Esophagus muscularis mucosa (tissue), 4 donors: ENCODE measurements around the gene FANCC. TPM values are rescaled to one million over a fixed set of nuclear protein-coding genes. Genes with fewer than 3 reads are reported as not detected.
A peak's percentile ranks its signal among the peaks of the same experiment; 100 is the strongest.

Experiments used
- DNase-seq: peaks from one replicate; pipeline ENCODE4 v3.0.0-alpha.2; 2017; ENCODE audit errors: extremely low spot score
- H3K27ac ChIP-seq, 4 donors: fragments of 200-600 bp; sonication (generic); replicated peaks in 1 of 4; 1 replicate in 3 of 4; 2 replicates in 1 of 4; pipeline ENCODE4 v1.5.1; 2016 to 2019; ENCODE audit warnings: mild to moderate bottlenecking in 1 of 4
- H3K27me3 ChIP-seq, 4 donors: fragments of 200-600 bp; sonication (generic); one replicate each; pipeline versions ENCODE4 v1.5.1 to v1.6.0; 2016 to 2019
- H3K36me3 ChIP-seq, 4 donors: fragments of 200-600 bp; sonication (generic); one replicate each; pipeline ENCODE4 v1.5.1; 2016 to 2019
- H3K4me1 ChIP-seq, 4 donors: fragments of 200-600 bp; sonication (generic); one replicate each; pipeline ENCODE4 v1.5.1; 2016 to 2019
- H3K4me3 ChIP-seq, 4 donors: fragments of 200-600 bp; sonication (generic); 1 replicate in 2 of 4; 2 replicates in 2 of 4; pipeline ENCODE4 v1.5.1; 2016 to 2019; ENCODE audit warnings: mild to moderate bottlenecking in 4 of 4, moderate library complexity in 1 of 4
- H3K9me3 ChIP-seq, 4 donors: fragments of 200-600 bp; sonication (generic); 1 replicate in 3 of 4; 2 replicates in 1 of 4; pipeline ENCODE4 v1.5.1; 2016 to 2019
- EP300 ChIP-seq: sonication (generic); formaldehyde crosslinking; IDR thresholded peaks from one replicate; pipeline ENCODE4 v1.6.1; 2017; ENCODE audit warnings: antibody characterized with exemption
- POLR2A ChIP-seq: fragments of 450-650 bp; IDR thresholded peaks from one replicate; pipeline ENCODE4 v1.6.1; 2017; ENCODE audit warnings: antibody characterized with exemption, moderate library complexity, mild to moderate bottlenecking, low read depth
- POLR2AphosphoS5 ChIP-seq, 2 donors: sonication (generic); formaldehyde crosslinking; IDR thresholded peaks; one replicate each; pipeline ENCODE4 v1.6.1; 2017; ENCODE audit warnings: antibody characterized with exemption in 2 of 2
- WGBS: methylation state at CpG from one replicate; pipeline ENCODE4 v1.1.5; 2018; 5-methylcytosine and 5-hydroxymethylcytosine counted together
- intact Hi-C: fragments of 100-400 bp; cut with DNase I; formaldehyde crosslinking; loops from one replicate; pipeline ENCODE4 v1.15.1; 2023
- total RNA-seq, 4 donors: library from RNA; depleted of rRNA; stranded (reverse); fragments of >200 nt; gene quantifications; one replicate each; pipeline versions ENCODE4 v1.1.0 to v1.2.1, GENCODE V29; 2016
- TF ChIP-seq, protein P1 (sequence below), 3 experiments: fragments of 200-600 bp in 2 of 3; fragments of 450-650 bp in 1 of 3; sonication (generic) in 2 of 3; IDR thresholded peaks; one replicate each; pipeline ENCODE4 v1.5.1; 2017 to 2019; ENCODE audit warnings: antibody characterized with exemption in 3 of 3, mild to moderate bottlenecking in 2 of 3, moderate library complexity in 1 of 3

Gene FANCC
- total RNA-seq, 4 donors from 2014 or later: 5.3 to 9.5 (median 6.8) TPM

DNA sequence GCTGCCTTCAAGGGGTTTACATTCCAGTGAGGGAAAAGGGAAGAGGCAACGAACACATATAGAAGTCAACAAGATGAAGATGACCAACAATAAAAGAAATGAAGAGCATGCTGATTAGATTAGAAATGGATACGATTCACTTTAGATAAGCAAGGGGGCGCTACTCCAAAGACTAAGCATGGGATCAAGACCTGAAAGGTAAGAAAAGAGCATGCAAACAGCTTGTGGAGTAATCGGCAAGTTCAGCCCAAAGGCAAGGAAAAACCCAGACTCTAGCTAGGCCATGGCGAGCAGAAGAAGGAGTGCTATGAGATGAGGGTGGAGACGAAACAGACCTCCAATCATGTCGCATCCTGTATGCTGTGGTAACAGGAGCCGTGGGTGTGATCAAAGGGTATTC, 124.4 kb downstream of the FANCC start:
- Histone ChIP-seq H3K27ac (no peak overlapping the region), H3K36me3 (no peaks in the 10 kb centered on the region), H3K4me1 (peaks cover 22 to 45% (median 40%) of the 10 kb centered on the region in 4 donors), H3K4me3 (no peak overlapping the region), H3K27me3 (no peaks in the 10 kb centered on the region), H3K9me3 (no peaks in the 10 kb centered on the region)
- intact Hi-C loops: no loop called here
- TF ChIP-seq EP300: no peak
- TF ChIP-seq POLR2A: no peak
- TF ChIP-seq, protein P1, sequence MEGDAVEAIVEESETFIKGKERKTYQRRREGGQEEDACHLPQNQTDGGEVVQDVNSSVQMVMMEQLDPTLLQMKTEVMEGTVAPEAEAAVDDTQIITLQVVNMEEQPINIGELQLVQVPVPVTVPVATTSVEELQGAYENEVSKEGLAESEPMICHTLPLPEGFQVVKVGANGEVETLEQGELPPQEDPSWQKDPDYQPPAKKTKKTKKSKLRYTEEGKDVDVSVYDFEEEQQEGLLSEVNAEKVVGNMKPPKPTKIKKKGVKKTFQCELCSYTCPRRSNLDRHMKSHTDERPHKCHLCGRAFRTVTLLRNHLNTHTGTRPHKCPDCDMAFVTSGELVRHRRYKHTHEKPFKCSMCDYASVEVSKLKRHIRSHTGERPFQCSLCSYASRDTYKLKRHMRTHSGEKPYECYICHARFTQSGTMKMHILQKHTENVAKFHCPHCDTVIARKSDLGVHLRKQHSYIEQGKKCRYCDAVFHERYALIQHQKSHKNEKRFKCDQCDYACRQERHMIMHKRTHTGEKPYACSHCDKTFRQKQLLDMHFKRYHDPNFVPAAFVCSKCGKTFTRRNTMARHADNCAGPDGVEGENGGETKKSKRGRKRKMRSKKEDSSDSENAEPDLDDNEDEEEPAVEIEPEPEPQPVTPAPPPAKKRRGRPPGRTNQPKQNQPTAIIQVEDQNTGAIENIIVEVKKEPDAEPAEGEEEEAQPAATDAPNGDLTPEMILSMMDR (IDR thresholded peaks at IDR 0.05): no peak
- no peak for TF ChIP-seq POLR2AphosphoS5 (IDR thresholded peaks at IDR 0.05)
- no peak for DNase-seq
- WGBS: 89% methylated on average over 8 of the region's 8 CpGs

DNA sequence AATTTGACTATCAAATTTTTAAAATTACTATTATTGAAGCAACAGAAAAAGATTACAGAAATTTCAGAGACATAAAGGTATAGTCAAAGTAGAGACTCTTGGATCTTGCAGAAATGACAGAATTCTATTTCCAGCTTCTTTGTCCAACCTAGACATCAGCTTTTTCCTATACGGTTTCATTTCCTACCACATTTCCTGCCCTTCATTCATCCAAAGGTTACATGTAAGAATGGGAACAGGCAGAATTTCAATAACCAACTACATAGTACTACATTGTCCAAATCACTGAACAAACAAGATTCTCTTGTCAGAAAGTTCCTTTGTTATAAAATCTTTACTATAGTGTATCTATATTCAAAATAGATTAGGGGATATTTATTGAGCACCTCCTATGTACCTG, 124.9 kb downstream of the FANCC start:
- Histone ChIP-seq H3K4me1 (peaks cover 24 to 44% (median 40%) of the 10 kb centered on the region in 4 donors), H3K4me3 (no peak overlapping the region), H3K9me3 (no peaks in the 10 kb centered on the region), H3K27ac (no peak overlapping the region), H3K36me3 (no peaks in the 10 kb centered on the region), H3K27me3 (no peaks in the 10 kb centered on the region)
- no peak for TF ChIP-seq EP300
- TF ChIP-seq POLR2AphosphoS5 (IDR thresholded peaks at IDR 0.05): no peak
- 74% methylated on average over 1 of the region's 1 CpG for WGBS
- intact Hi-C loops: no loop called here
- DNase-seq: no peak

DNA sequence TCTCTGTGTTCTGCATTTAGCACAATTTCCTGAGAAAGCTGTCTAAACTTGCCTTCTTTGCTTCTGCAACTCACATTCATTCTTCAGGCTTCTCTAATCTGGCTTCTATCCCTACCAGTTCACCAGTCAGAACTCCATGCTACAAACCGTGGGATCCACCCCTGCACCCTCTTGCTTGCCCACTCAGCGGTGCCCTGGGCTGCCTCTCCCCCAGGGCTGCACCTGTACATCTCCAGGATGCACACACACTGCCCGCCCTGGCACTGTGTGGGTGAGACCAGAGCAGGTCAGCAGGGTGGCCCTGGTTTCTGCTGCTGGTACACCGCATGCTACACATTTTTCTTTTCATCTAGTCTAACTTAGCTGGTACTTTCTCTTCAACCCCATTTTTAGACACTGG, 127.1 kb downstream of the FANCC start:
- WGBS: 88% methylated on average over 4 of the region's 4 CpGs
- no peak for DNase-seq
- intact Hi-C loops: no loop called here

DNA sequence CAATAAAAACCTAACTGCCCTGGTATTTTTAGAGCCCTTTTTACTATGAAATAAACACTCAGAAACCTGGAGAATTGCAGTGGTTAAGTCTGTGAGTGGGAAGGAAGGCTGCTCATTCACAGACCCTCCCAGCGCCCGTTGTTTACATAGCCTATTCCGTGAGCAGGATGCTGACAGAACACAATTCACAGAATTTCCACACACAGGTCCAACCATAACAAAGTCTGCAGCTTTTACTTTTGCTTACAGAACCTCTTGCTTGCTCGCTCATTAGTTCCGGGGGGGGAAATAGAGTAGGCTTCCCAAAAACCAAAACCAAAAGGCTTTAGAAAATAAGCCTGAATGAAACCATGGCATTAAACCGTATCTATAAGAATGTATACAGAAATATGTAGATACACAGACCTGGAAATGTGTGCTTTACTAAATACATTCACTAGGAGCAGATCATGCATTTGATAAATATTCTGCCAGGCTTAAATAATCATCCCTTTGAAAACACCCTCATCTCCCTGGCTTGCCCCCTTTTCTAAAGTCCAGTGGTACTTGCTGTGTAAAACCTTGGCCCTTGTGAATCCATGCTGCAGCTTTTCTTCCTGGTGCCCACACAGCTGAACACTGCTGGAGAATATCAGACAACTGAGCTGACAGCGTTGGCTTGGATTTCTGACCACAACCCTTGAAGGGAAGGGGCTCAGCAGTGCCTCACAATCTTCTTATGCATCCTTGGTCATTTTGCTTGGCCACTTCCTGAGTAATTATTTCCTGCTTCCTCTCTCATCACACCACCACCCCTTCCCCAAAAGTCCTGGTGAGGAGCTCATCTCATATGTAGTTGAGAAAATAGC, 128.0 kb downstream of the FANCC start:
- TF ChIP-seq POLR2AphosphoS5 (IDR thresholded peaks at IDR 0.05) (peak; percentile 25 to 63), POLR2A (no peak)
- H3K27me3 ChIP-seq: no peaks in the 10 kb centered on the region
- no peak for DNase-seq
- WGBS: 5% methylated on average over 7 of the region's 7 CpGs
- peak overlapping the region; percentile 64 to 79 (median 70) for H3K27ac ChIP-seq
- no peaks in the 10 kb centered on the region for H3K9me3 ChIP-seq
- H3K36me3 ChIP-seq: no peaks in the 10 kb centered on the region
- peaks cover 24 to 54% (median 52%) of the 10 kb centered on the region in 4 donors for H3K4me1 ChIP-seq
- H3K4me3 ChIP-seq: peak overlapping the region; percentile 3 to 39 (median 28)
- intact Hi-C loops: no loop called here

More for the DNA sequence above, 127.1 kb downstream of the FANCC start:
- H3K36me3 ChIP-seq: no peaks in the 10 kb centered on the region
- H3K4me1 ChIP-seq: peaks cover 24 to 50% (median 46%) of the 10 kb centered on the region in 4 donors
- H3K9me3 ChIP-seq: no peaks in the 10 kb centered on the region
- peak overlapping the region; percentile 64 to 79 (median 70) for H3K27ac ChIP-seq
- H3K27me3 ChIP-seq: no peaks in the 10 kb centered on the region
- no peak overlapping the region for H3K4me3 ChIP-seq
- no peak for TF ChIP-seq POLR2A
- TF ChIP-seq EP300: no peak
- TF ChIP-seq POLR2AphosphoS5 (IDR thresholded peaks at IDR 0.05): no peak

DNA sequence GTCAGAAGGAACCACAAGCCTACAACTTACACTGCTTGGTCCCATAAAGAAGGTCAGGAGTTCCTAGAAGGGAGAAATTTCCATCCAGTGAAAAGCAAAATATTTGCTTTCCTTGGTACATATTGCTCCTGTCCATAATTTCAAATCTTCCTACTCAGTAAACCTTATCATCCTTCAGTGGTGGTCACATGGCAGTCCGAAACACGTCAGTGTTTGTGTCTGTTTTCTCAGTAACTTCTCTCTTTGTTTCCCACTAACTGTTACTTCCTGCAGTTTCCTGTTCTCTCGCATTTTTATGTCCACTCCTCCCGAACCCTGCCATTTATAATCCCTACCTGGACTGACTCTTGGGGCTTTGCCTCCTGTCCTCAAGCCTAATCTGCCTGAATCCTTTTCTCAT, 129.1 kb downstream of the FANCC start:
- 39% methylated on average over 4 of the region's 4 CpGs for WGBS
- Histone ChIP-seq H3K9me3 (no peaks in the 10 kb centered on the region), H3K27ac (peak overlapping the region; percentile 64 to 79 (median 70)), H3K4me3 (no peak overlapping the region), H3K36me3 (no peaks in the 10 kb centered on the region), H3K27me3 (no peaks in the 10 kb centered on the region), H3K4me1 (peaks cover 24 to 62% (median 55%) of the 10 kb centered on the region in 4 donors)
- intact Hi-C loops: no loop called here
- TF ChIP-seq POLR2AphosphoS5 (IDR thresholded peaks at IDR 0.05) (no peak), POLR2A (no peak), EP300 (no peak)
- TF ChIP-seq, protein P1 (IDR thresholded peaks at IDR 0.05): no peak
- DNase-seq: no peak

DNA sequence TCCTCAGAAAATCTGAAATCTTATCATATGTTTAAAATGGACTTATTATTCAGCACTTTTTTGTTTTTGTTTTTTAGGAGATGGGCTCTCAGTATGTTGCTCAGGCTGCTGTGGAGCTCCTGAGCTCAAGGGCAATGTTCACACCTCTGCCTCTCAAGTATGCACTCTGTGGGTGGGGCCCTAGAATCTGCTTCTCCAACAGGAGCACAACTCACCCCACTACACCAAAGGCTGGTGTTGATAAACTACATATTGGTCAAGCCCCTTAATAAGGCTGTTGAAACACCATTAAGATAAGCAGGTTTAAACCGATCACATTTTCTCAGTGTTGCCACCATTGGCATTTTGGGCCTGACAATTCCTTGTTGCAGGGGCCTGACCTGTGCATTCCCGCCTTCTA, 131.6 kb downstream of the FANCC start:
- no peaks in the 10 kb centered on the region for H3K36me3 ChIP-seq
- no peaks in the 10 kb centered on the region for H3K27me3 ChIP-seq
- H3K27ac ChIP-seq: peak overlapping the region; percentile 5 to 66 (median 54)
- WGBS: 67% methylated on average over 2 of the region's 2 CpGs
- no peaks in the 10 kb centered on the region for H3K9me3 ChIP-seq
- TF ChIP-seq POLR2A: no peak
- TF ChIP-seq, protein P1 (IDR thresholded peaks at IDR 0.05): no peak
- no peak for TF ChIP-seq EP300
- no peak for TF ChIP-seq POLR2AphosphoS5 (IDR thresholded peaks at IDR 0.05)
- H3K4me1 ChIP-seq: peaks cover 24 to 62% (median 55%) of the 10 kb centered on the region in 4 donors
- no peak overlapping the region for H3K4me3 ChIP-seq
- intact Hi-C loops: no loop called here
- no peak for DNase-seq
